HG03460 (cell line): ENCODE data around the gene UVSSA.
"Not testable (repeated sequence)": the region's sequence is repeated elsewhere in the genome, so short reads cannot be mapped to it uniquely, and the experiment has no call there.

Source experiments
- ATAC-seq: cut with Tn5 transposase; IDR thresholded peaks from one replicate; pipeline ENCODE4 v1.9.1; 2021; ENCODE audit not compliant: unreplicated experiment

Gene UVSSA

DNA sequence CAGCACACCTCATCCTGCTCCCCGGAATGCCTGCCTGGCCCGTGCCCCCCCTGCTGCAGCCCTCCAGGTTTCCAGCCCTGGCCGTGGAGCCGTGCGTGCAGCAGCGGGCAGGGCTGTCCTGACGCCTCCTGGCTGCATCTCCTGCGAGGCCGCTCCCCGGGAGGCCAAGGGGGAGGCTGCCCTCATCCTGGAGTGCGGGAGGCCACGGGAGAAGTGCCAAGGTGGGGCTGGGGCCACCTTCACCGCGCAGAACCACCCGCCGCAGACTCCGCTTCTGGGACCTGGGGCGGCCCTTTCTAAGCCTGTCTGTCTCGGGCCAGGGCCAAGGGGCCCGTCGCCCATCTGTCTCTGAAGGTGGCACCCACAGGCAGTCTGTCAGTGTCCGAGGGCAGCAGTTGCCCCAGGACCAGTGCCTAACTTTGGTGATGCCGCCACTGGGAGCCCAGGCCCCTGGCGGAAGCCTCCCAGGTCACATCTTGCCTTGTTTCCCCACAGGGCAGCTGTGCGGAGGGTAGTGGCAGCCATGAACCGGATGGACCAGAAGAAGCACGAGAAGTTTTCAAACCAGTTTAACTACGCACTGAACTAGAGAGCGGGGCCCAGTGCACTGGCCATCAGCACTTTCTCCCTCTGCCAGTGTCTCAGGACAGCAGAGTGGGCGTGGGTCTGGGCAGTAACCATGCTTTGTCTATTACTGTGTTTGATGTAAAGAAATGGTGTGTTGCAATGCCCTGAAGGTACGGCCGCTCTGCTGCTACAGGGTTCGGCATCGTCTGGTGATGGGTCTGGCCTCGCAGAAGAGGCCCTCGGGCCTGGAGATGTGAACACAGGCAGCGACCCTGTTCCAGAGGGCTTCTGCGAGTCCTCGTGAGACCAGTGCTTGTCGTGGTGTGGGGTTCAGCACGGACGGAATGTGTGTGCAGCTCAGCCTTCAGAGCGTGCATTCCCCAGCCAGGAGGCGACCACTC is 38.6 kb downstream of the UVSSA start:
- no peak for ATAC-seq

DNA sequence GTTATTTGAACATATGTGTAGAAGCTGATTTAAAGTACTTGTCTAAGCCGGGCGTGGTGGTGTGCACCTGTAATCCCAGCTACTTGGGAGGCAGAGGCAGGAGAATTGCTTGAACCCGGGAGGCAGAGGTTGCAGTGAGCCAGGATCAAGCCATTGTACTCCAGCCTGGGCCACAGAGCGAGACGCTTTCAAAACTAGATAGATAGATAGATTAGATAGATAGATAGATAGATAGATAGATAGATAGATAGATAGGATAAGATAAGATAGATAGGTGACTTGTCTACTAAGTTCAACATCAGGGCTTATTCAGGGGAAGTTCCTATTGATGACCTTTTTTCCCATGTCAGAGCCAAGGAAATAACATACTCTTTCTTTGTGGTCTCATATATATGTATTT is 46.4 kb downstream of the UVSSA start:
- ATAC-seq: not testable (repeated sequence)

DNA sequence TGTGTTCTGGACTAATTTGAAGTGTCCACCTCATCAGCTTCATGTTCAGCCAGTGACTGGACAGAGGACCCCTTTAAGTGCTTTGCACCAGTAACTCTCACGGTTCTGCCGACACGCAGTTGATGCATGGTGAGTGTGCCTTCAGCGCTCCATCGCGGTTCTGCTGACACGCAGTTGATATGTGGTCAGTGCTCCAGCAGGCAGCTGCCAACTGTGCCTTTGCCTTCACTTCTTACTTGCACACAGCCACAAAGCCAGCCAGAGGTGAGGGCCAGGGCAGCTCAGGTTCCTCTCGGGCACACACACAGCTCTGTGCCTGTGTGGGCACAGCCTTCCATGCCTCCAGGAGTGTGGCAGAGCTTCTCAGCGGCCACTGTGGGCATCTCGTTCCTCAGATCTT is 46.9 kb downstream of the UVSSA start:
- no peak for ATAC-seq

GRCh38 chr4:1394554-1395388 is 47.8 kb downstream of the UVSSA start:
- not testable (repeated sequence) for ATAC-seq

GRCh38 chr4:1395389-1395820 is 48.4 kb downstream of the UVSSA start:
- not testable (repeated sequence) for ATAC-seq

DNA sequence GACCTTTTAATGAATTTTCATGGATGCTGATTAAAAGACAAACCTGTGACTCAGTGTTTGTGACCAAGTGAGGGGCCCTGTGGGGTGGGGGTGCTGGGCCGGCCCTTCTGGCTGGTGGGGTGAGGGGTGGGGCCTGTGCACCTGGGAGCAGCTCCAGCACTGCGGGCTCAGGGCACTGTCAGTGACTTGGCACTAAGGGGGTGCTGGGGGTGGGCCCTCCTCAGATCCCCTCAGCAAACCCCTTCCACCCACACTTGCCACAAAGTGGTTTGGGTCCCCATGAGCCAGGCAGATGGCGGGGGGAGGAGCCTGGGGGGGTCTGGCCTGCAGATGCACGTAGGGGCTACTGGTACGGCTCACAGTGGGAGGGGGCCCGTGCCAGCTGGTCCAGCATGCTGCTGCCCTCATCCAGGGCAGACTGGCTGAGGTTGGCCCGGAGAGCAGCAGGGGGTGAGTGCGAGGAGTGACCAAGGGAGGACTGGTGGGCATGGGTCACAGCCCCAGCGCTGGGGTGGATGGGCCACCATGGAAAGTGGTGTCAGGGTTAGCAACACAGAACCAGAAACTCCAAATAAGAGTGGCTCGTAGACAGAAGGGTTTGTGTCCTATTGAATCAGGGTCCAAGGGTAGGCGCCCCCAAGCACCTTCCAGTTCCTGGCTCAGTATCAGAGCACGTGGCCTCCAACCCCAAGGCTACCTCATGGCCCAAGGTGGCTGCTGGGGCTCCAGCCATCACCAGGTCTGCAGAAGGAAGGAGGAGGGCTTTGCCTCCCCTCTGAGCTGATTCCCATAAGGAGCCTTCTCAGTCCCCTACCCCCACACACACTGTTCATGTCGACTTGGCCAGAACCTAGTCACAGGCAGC is 49.2 kb downstream of the UVSSA start:
- ATAC-seq: no peak

DNA sequence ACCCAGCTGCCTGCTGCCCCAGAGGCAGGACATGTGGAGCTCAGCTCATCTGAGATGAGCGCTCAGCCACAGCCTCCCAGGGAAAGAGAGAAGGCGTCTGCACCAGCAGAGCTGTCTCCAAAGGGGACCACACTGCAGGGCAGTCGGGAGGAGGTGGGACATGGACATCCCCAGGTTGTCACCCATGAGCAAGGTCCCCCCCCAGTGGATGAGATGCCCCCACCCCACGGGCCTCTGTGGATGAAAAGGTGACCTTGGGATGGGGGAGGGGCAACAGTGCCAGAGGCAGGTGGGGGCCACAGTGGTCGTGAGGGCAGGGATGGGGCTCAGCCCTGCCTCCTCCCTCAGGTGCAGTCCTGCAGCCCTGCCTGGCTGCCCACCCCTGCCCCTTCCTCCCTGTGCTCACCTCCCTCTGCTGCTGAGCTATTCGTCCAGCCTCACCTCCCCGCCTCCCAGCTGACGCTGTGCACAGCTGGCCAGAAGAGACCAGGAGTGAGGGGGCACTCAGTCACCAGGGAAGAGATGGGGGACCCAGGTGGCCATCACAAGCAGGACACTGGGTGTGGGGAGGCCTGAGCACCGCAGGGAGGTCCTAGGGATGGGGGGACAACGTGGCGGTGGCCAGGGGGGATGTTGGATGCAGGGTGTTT is 49.9 kb downstream of the UVSSA start:
- ATAC-seq: no peak

DNA sequence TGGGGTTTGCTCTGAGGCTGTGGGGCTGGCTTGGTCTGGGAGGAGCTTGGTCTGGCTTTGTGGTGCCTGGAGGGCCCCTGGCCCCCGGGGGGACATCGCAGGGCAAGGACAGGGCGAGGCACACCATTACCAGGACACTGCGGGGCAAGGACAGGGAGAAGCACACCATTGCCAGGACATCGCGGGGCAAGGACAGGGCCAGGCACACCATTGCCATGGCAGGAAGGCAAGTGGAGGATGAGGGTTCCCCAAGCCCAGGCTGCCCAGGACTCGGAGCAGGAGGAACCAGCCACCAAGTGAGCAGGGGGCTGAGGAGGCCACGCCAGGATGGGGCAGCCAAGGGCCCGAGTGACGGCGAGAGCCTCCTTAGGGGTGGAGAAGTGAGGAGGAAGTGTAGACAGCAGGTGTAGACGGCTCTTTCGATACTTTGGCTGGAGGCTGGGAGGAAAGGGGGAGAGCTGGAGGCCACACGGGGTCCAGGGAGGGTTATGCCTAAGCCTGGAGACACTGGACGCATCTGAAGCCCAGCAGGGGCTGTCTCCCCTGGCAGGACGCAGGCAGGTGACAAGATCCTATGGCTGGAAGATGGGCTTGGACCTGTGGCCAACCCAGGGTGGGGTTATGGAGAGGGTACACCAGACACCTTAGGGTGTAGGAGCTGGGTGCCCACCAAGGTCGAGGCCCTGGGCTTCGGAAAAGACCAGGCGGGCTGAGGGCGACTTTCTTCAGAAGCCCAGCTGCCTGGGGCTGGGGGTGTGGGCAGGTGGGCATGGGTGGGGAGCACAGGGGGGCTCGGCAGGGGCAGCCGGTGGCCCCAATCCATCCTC is 51.9 kb downstream of the UVSSA start:
- ATAC-seq: no peak

GRCh38 chr4:1399508-1400190 is 52.6 kb downstream of the UVSSA start:
- ATAC-seq: no peak

- ATAC-seq: no peak
Observed at GRCh38 chr4:1400191-1400805, 53.3 kb downstream of the UVSSA start.

DNA sequence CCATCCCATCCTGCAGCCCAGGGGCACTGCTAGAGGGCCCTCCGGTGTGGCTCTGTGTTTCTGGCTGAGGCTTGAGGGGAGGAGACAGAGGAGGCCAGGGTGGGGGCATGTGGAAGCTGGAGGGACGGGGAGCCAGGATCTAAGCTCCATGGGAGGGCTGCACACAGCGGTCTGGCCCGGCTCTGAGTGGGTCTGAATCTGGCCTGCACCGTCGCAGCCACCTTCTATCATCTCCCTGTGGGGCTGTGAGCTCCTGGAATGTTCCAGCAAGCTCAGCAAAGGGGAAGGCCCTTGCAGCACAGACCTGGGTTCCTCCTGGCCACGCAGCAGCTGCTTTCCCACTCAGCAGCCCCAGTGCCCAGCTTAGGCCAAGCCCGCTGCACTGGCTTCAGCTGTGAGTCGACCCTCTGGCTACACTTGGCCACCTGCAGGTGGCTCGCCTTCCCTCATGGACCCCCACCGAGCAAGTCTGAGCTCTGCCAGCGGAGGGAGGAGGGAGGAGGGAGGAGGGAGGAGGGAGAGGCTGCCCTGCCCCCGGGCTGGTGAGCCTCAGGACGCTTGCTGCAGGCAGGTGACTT is 53.9 kb downstream of the UVSSA start:
- no peak for ATAC-seq

GRCh38 chr4:1401409-1402020 is 54.5 kb downstream of the UVSSA start:
- ATAC-seq: no peak

DNA sequence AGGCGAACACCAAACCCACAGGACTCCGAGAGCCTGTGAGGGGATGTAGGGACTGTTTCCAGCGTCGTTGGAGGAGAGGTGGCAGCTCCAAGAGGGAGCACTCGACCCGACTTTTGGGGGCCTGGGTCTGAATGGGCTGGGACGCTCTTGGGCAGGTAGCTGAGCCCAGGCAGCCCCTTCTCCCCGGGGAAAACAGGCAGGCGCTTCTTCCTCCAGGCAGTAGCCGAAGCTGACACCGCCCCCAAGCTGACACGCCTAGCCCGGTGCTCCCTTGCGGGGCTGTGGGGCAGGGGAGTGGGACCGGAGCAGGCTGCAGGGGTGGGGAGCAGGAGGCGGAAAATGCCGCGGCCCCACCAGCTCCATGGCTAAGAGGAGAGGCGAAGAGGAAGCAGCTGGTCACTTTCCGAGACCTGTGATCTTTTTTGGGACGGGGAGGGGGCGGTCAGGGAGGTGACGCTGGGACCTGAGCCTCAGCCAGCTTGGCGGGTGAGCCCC is 55.1 kb downstream of the UVSSA start:
- no peak for ATAC-seq

- no peak for ATAC-seq
Observed at GRCh38 chr4:1402516-1403091, 55.6 kb downstream of the UVSSA start.

GRCh38 chr4:1403177-1403583 is 56.2 kb downstream of the UVSSA start:
- no peak for ATAC-seq

DNA sequence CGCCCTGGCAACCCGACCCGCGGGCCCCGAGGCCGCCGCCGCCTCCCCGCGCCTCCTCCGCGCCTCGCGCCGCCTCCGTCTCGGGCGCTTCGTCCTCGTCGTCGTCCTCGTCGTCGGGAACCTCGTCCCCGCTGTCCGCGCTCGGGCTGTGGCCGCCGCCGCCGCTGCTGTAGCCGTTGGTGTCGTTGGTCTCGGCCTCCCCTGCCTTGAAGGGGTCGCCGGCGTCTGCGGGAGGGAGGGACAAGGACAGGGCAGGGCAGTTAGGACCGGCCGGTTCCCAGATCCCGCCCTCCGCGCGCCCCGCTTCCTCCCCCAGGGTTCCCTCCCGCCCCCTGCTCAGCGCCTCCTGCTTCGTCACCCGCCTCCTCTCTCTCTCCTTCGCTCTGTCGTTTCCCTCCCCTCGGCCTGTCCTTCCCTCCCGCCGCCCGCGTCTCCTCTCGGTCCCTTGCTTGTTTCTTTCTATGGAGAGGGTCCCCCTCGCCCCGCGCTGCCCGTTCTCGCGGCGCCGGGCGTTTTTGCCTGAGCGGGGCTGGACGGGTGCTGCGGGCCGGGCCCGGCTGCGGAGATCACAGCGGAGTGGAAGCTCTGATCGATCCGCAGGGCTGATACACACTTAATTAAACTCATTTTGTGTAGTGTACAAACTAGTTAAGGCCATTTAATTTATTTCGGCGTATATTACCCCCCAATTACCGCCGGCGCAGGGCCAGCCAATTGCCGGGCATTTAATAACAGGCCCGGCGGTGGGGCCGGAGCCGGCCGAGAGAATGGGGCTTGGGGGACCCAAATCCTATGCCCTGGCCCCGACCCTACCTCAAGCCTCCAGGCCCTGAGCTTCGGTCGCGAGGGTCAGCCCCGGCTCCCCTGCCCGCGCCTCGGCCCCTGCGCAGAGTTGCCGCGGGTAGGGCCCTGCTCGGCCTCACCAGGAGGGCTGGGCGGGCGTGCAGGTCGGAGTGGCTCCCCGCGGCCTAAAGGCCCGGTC is 56.9 kb downstream of the UVSSA start:
- ATAC-seq: no peak
